KG1 (cell line): ENCODE results near the gene GALNT9.
A peak's percentile ranks its signal among the peaks of the same experiment; 100 is the strongest.
"Not testable (repeated sequence)": the region's sequence is repeated elsewhere in the genome, so short reads cannot be mapped to it uniquely, and the experiment has no call there.

Experiments used
- DNase-seq: peaks from one replicate; lab custom pipeline; 2025; lab: John Stamatoyannopoulos, UW

GALNT9 gene

DNA sequence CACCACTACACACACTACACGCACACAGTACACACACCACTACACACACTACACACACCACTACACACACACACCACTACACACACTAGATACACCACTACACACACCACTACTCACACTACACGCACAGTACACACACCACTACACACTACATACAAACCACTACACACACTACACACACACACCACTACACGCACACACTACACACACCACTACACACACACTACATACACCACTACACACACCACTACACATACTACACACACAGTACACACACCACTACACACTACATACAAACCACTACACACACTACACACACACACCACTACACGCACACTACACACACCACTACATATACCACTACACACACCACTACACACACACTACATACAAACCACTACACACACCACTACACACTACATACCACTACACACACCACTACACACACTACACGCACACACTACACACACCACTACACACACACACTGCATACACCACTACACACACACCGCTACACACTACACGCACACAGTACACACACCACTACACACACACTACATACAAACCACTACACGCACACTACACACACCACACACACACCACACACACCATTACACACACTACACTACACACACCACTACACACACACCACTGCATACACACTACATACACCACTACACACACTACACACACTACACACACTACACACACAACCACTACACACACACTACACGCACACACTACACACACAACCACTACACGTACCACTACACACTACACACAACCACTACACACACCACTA, 173.4 kb downstream of the GALNT9 start:
- DNase-seq, result no peak

- DNase-seq, result no peak
Measured at GRCh38 chr12:132154941-132155770, 174.2 kb downstream of the GALNT9 start.

- DNase-seq, result no peak
Measured at GRCh38 chr12:132154341-132154761, 175.0 kb downstream of the GALNT9 start.

- DNase-seq, result peak; percentile 39
Measured at GRCh38 chr12:132153501-132154340, 175.7 kb downstream of the GALNT9 start.

- no peak for DNase-seq
Measured at GRCh38 chr12:132152953-132153352, 176.4 kb downstream of the GALNT9 start.

GRCh38 chr12:132152411-132152821, 177.0 kb downstream of the GALNT9 start:
- DNase-seq, result no peak

DNA sequence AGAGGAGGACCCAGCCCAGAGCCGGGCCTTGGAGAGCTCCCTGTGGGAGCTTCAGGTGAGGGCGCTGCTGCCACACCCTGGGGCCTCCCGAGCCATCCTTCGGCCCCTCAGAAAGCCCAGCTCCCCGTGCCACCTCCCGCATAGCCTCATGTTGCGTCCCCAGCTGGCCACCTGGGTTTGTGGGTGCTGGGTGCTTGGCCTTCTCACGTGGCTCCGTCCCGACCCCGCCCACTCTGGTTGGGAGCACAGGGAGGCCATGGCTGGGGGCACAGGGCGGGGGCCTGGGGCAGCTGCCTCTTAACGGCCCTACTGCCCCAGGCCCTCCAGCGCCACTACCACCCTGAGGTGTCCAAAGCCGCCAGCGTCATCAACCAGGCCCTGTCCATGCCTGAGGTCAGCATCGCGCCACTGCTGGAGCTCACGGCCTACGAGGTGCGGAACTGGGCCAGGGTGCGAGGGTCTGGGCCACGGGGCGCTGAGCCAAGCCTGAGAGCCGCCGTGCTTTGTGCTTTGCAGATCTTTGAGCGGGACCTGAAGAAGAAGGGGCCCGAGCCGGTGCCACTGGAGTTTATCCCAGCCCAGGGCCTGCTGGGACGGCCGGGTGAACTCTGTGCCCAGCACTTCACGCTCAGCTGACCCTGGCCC, 177.5 kb downstream of the GALNT9 start:
- DNase-seq, result no peak

- DNase-seq, result no peak
Measured at GRCh38 chr12:132151145-132151765, 178.1 kb downstream of the GALNT9 start.

DNA sequence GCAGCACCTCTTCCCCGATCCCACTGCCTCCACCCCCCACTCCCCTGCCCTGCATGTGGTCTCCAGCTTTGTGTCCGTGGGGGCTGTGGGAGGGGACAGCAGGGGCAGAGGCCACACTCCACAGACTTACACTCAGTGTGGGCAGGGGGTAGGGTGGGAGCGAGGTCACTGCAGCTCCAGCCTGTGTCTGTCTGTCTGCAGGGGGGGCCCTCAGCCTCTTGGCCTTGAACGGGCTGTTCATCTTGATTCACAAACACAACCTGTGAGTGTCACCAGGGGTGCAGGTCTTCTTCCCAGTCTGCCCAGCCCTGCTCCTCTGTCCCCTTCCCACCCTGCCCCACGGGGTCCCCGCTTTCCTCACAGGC, 178.6 kb downstream of the GALNT9 start:
- no peak for DNase-seq

- DNase-seq, result not testable (repeated sequence)
Measured at GRCh38 chr12:132149526-132149925, 179.9 kb downstream of the GALNT9 start.

GRCh38 chr12:132148368-132149045, 180.9 kb downstream of the GALNT9 start:
- no peak for DNase-seq

DNA sequence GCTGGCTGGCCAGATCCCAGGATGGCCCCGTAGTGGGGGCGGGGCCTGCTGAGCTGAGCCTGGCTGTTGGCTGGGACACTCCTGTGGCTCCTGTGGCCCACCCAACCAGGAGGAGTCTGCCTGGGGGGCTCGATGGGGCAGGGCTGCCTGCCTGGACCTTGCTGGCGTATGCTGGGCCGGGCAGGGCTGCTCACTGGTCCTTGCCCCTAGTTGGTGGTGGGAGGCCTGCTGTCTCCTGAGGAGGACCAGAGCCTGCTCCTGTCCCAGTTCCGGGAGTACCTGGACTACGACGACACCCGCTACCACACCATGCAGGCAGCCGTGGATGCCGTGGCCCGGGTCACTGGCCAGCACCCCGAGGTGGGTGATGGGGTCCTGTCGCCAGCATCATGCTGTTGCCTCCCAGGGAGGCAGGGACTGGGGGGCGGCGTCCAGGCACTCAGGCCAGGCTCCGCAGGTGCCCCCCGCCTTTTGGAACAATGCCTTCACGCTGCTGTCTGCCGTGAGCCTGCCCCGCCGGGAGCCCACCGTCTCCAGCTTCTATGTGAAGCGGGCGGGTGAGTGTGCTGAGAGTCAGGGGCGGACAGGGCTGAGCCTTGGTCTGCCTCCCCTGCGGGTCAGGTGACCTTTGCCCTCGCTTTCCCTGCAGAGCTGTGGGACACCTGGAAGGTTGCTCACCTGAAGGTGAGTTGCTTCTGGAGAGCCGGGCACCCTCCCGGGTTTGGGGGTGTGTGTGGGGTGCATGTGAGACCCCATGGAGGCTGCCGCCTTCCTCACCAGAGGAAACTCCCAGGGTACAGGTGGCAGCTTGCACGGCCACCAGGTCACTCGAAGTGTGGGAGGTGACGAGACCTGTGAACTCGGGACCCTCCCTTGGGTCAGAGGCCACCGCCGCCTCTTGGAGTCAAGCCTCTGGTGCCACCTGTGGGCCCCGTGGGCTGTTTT, 181.7 kb downstream of the GALNT9 start:
- DNase-seq, result no peak

- no peak for DNase-seq
Measured at GRCh38 chr12:132146772-132147422, 182.5 kb downstream of the GALNT9 start.
